Fibroblast of lung (primary cell): Measurements from ENCODE around the gene TNFAIP2. TPM values are rescaled to one million over a fixed set of nuclear protein-coding genes. Genes with fewer than 3 reads are reported as not detected.

Experiments used
- DNase-seq, 2 donors: peaks; one replicate each; pipeline versions ENCODE4 v3.0.0 to v3.0.0-alpha.2; 2010; ENCODE audit warnings: low read depth in 2 of 2
- H2AFZ ChIP-seq: 2 replicates; pipeline ENCODE4 v1.5.1; 2012; ENCODE audit warnings: low read length, control low read depth, inconsistent platforms
- H3K27ac ChIP-seq: 2 replicates; pipeline ENCODE4 v1.5.1; 2011; ENCODE audit warnings: low read length, control low read depth; ENCODE audit not compliant: insufficient read depth
- H3K27me3 ChIP-seq: 2 replicates; pipeline ENCODE4 v1.5.1; 2011; ENCODE audit warnings: mild to moderate bottlenecking, low read length; ENCODE audit not compliant: control insufficient read depth, insufficient read depth
- H3K36me3 ChIP-seq: 2 replicates; pipeline ENCODE4 v1.5.1; 2011; ENCODE audit warnings: low read length; ENCODE audit not compliant: control insufficient read depth, insufficient read depth
- H3K4me1 ChIP-seq: 2 replicates; pipeline ENCODE4 v1.5.1; 2011; ENCODE audit warnings: low read length; ENCODE audit not compliant: control insufficient read depth, insufficient read depth; ENCODE audit errors: extremely low read depth
- H3K4me2 ChIP-seq: 2 replicates; pipeline ENCODE4 v1.5.1; 2011; ENCODE audit warnings: low read length, control low read depth; ENCODE audit not compliant: insufficient read depth; ENCODE audit errors: extremely low read depth
- H3K4me3 ChIP-seq, 4 experiments: fragments of 200-600 bp in 1 of 4; sonication (generic) in 1 of 4; replicated peaks in 1 of 4; 2 replicates each; pipeline ENCODE4 v1.5.1; 2011 to 2016; ENCODE audit warnings: low read length in 4 of 4, low read depth in 3 of 4, mild to moderate bottlenecking in 3 of 4, control low read depth in 2 of 4, inconsistent platforms in 1 of 4, mixed read lengths in 1 of 4; ENCODE audit not compliant: insufficient read depth in 1 of 4; ENCODE audit errors: control extremely low read depth in 1 of 4
- H3K79me2 ChIP-seq: 2 replicates; pipeline ENCODE4 v1.5.1; 2012; ENCODE audit warnings: mild to moderate bottlenecking, low read length, inconsistent platforms; ENCODE audit not compliant: control insufficient read depth, insufficient read depth
- H3K9ac ChIP-seq: 2 replicates; pipeline ENCODE4 v1.5.1; 2011; ENCODE audit warnings: mild to moderate bottlenecking, low read length, control low read depth; ENCODE audit not compliant: insufficient read depth
- H3K9me3 ChIP-seq: 2 replicates; pipeline ENCODE4 v1.5.1; 2012; ENCODE audit warnings: low read depth, low read length; ENCODE audit not compliant: control insufficient read depth, insufficient read depth
- H4K20me1 ChIP-seq: 2 replicates; pipeline ENCODE4 v1.5.1; 2011; ENCODE audit warnings: low read length; ENCODE audit not compliant: control insufficient read depth, insufficient read depth; ENCODE audit errors: extremely low read depth
- EZH2 ChIP-seq: IDR thresholded peaks from 2 replicates; pipeline ENCODE4 v1.5.1; 2012; ENCODE audit warnings: low read length, control low read depth, mild to moderate bottlenecking; ENCODE audit errors: missing control alignments
- polyA plus RNA-seq, 2 donors: library from polyadenylated mRNA; depleted of rRNA in 1 of 2; stranded (reverse) in 1 of 2; unstranded in 1 of 2; fragments of >200 nt; gene quantifications; 2 replicates each; pipeline ENCODE4 v1.2.1, GENCODE V29; 2011 to 2012; ENCODE audit warnings: missing spikeins in 1 of 2
- total RNA-seq: library from RNA; depleted of rRNA; stranded (reverse); fragments of >200 nt; gene quantifications from 2 replicates; pipeline ENCODE4 v1.2.1, GENCODE V29; 2014
- TF ChIP-seq, protein P1 (sequence below), 2 donors: IDR thresholded peaks in 1 of 2; conservative IDR thresholded peaks in 1 of 2; 1 replicate in 1 of 2; 2 replicates in 1 of 2; pipeline ENCODE4 v1.5.1; 2011 to 2012; ENCODE audit warnings: low read length in 2 of 2, control low read depth in 1 of 2, inconsistent platforms in 1 of 2, low read depth in 1 of 2, mild to moderate bottlenecking in 1 of 2

TNFAIP2 gene
- total and polyA plus RNA-seq, 2 donors (not counting 1 experiment from before 2014, with no cell fraction given), result 71.5 to 139 TPM

DNA sequence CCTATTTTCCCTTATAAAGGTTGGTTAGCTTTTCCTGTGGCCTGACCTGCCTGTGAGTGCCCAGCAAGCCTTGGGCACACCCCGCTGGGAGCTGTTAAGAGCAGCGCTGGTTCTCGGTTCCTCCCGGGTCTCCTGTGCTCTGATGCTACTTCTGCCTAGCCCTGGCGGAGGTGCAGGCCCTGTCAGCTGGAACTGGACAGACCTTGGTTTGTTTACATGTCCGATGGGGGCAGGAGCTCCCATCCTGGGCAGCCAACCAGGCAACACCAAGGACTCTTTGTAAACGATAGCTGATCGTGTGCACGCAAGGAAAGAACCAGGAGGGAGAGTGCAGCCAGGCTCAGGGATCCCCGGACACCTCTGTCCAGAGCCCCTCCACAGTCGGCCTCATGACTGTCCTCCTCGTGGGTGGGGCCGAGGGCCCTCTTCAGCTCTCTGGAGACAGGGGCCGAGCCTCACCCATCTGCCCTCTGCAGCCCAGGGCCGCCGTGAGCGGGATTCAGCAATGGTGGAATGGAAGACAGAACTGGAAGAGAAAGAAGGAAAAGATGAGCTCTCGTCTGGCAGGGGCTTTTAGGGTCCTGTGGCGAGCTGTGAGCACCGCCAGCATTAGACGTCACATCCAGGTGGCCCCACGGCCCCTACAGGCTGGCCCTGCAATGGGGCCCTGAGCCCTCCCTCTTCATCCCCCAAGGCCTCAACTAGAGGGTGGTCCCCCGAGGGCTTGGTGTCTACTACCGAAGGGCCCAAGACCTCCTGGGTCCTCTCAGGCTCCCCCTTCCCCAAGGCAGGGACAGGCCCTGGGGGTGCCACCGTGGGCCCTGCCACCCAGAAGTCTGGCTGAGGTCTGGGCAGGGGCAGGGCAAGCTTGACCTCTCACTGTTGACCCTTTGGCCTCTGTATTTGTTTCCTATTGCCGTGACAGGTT is 12.3 kb downstream of the TNFAIP2 start:
- Histone ChIP-seq H2AFZ (no peak overlapping the region), H3K4me1 (peaks cover 7% of the 10 kb centered on the region), H3K79me2 (no peaks in the 10 kb centered on the region), H3K27me3 (no peaks in the 10 kb centered on the region), H4K20me1 (no peaks in the 10 kb centered on the region), H3K27ac (no peak overlapping the region), H3K4me2 (no peak overlapping the region), H3K9ac (no peak overlapping the region), H3K9me3 (no peaks in the 10 kb centered on the region), H3K4me3 (no peak overlapping the region), H3K36me3 (peaks cover 22% of the 10 kb centered on the region)
- no peak for TF ChIP-seq EZH2
- TF ChIP-seq, protein P1, sequence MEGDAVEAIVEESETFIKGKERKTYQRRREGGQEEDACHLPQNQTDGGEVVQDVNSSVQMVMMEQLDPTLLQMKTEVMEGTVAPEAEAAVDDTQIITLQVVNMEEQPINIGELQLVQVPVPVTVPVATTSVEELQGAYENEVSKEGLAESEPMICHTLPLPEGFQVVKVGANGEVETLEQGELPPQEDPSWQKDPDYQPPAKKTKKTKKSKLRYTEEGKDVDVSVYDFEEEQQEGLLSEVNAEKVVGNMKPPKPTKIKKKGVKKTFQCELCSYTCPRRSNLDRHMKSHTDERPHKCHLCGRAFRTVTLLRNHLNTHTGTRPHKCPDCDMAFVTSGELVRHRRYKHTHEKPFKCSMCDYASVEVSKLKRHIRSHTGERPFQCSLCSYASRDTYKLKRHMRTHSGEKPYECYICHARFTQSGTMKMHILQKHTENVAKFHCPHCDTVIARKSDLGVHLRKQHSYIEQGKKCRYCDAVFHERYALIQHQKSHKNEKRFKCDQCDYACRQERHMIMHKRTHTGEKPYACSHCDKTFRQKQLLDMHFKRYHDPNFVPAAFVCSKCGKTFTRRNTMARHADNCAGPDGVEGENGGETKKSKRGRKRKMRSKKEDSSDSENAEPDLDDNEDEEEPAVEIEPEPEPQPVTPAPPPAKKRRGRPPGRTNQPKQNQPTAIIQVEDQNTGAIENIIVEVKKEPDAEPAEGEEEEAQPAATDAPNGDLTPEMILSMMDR (conservative IDR thresholded peaks at IDR 0.05 in 1 of 2, IDR thresholded peaks at IDR 0.05 in 1 of 2; ENCODE audit: low read depth in 1 of 2, low read length in 2 of 2), result no peak
- DNase-seq, result no peak

DNA sequence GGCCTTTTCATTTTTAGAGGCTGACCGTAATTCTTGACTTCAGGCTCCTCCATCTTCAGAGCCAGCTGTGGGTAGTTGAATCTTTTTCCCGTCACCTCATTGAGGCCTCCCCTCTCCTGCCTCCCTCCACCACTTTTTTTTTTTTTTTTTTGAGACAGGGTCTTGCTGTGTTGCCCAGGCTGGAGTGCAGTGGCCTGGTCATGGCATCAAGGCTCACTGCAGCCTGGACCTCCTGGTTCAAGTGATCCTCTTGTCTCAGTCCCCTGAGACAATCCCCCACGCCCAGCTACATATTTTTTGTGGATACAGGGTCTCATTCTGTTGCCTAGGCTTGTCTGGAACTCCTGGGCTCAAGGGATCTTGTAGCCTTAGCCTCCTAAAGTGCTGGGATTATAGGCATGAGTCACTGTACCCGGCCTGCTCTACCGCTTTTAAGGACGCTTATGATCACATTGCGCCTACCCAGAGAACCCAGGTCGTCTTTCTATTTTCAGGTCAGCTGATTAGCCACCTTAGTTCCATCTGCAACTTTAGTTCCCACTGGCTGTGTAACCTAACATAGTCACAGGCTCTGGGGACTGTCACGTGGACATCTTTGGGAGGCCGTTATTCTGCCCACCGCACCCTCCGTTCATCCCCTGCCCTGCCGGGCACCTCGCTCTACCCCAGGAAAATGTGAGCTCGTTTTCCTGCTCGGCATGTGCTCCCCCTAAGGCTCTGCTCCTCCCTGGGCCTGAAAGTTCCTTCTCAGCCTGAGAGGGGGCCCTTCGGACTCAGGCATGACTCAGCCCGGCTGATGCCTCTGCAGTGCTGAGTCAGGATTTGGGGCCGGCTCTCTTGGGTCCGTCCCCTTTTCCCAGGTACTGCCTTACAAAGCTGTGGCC is 13.4 kb downstream of the TNFAIP2 start:
- no peak overlapping the region for H3K27ac ChIP-seq
- H2AFZ ChIP-seq, result no peak overlapping the region
- H3K36me3 ChIP-seq, result peaks cover 20% of the 10 kb centered on the region
- H3K4me1 ChIP-seq, result peaks cover 4% of the 10 kb centered on the region
- no peaks in the 10 kb centered on the region for H3K79me2 ChIP-seq
- no peak overlapping the region for H3K4me3 ChIP-seq
- H3K9ac ChIP-seq, result no peak overlapping the region
- peak; percentile 49 to 64 for DNase-seq
- H3K27me3 ChIP-seq, result peaks cover under 1% of the 10 kb centered on the region
- no peaks in the 10 kb centered on the region for H4K20me1 ChIP-seq
- H3K9me3 ChIP-seq, result no peaks in the 10 kb centered on the region
- no peak overlapping the region for H3K4me2 ChIP-seq
- TF ChIP-seq, protein P1 (conservative IDR thresholded peaks at IDR 0.05 in 1 of 2, IDR thresholded peaks at IDR 0.05 in 1 of 2; ENCODE audit: low read depth in 1 of 2, low read length in 2 of 2), result no peak
- no peak for TF ChIP-seq EZH2

DNA sequence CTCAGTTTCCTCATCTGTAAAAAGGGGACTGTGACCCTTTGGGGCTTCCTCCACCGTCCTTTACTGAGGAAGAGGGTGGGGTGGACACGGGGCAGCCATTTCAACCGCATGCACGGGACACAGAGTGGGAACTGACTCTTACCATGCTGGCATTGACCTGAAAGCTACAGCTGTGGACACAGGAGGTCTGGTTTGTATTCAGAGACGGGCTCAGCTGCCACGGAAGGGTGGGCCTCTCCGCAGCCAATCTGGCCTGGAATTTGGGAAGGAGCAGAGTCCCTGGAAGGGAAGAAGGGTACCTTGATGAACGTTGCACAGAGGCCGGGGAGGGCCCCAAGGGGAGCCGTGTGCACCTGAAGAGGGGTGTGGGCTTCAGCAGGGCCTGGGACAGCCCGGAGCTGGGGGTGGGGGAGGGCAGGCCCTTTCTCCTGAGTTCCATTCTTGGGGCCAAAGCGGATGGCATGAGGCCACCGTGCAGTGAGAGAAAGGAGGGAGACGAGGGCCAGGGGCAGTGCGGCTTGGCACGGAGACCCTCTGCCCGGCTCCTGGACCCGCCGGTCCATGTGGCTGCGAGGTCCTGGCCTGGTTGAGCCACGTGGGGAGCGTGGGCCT is 14.5 kb downstream of the TNFAIP2 start:
- no peak for DNase-seq
- no peak overlapping the region for H3K4me3 ChIP-seq
- TF ChIP-seq, protein P1 (conservative IDR thresholded peaks at IDR 0.05 in 1 of 2, IDR thresholded peaks at IDR 0.05 in 1 of 2; ENCODE audit: low read depth in 1 of 2, low read length in 2 of 2), result no peak
- no peak for TF ChIP-seq EZH2
- H3K36me3 ChIP-seq, result peaks cover 15% of the 10 kb centered on the region
- H3K9ac ChIP-seq, result no peak overlapping the region
- H3K27me3 ChIP-seq, result peaks cover 2% of the 10 kb centered on the region
- H3K4me2 ChIP-seq, result no peak overlapping the region
- no peaks in the 10 kb centered on the region for H3K9me3 ChIP-seq
- H3K4me1 ChIP-seq, result peaks cover 4% of the 10 kb centered on the region
- H3K79me2 ChIP-seq, result no peaks in the 10 kb centered on the region
- no peak overlapping the region for H2AFZ ChIP-seq
- no peak overlapping the region for H3K27ac ChIP-seq
- H4K20me1 ChIP-seq, result no peaks in the 10 kb centered on the region
